Hepatocyte (in vitro differentiated cells): ENCODE data around the gene NDUFS6. TPM values are rescaled to one million over a fixed set of nuclear protein-coding genes. Genes with fewer than 3 reads are reported as not detected.

Experiments
- DNase-seq: peaks from one replicate; pipeline ENCODE4 v3.0.0-alpha.2; 2016; ENCODE audit warnings: low spot score
- H2AFZ ChIP-seq: fragments of 200-600 bp; sonication (generic); 2 replicates; pipeline ENCODE4 v1.6.0; 2016; ENCODE audit warnings: antibody characterized with exemption, mild to moderate bottlenecking
- H3K27ac ChIP-seq: fragments of 200-600 bp; sonication (generic); 2 replicates; pipeline ENCODE4 v1.5.1; 2016; ENCODE audit warnings: mild to moderate bottlenecking
- H3K27me3 ChIP-seq: fragments of 200-600 bp; sonication (generic); 2 replicates; pipeline ENCODE4 v1.6.1; 2016
- H3K36me3 ChIP-seq: fragments of 200-600 bp; sonication (generic); replicated peaks from 2 replicates; pipeline ENCODE4 v1.5.1; 2016; ENCODE audit warnings: low read depth; ENCODE audit not compliant: insufficient read depth
- H3K4me1 ChIP-seq: fragments of 200-600 bp; sonication (generic); 2 replicates; pipeline ENCODE4 v1.5.1; 2016; ENCODE audit warnings: mild to moderate bottlenecking, moderate library complexity; ENCODE audit not compliant: insufficient read depth
- H3K4me2 ChIP-seq: fragments of 200-600 bp; sonication (generic); 2 replicates; pipeline ENCODE4 v1.6.0; 2016
- H3K4me3 ChIP-seq: fragments of 200-600 bp; sonication (generic); 2 replicates; pipeline ENCODE4 v1.5.1; 2016; ENCODE audit warnings: mild to moderate bottlenecking
- H3K79me2 ChIP-seq: fragments of 200-600 bp; sonication (generic); 2 replicates; pipeline ENCODE4 v1.6.0; 2017; ENCODE audit warnings: mild to moderate bottlenecking
- H3K9me2 ChIP-seq: fragments of 200-600 bp; sonication (generic); replicated peaks from 2 replicates; pipeline ENCODE4 v1.6.0; 2017; ENCODE audit warnings: mild to moderate bottlenecking; ENCODE audit not compliant: insufficient read depth
- H3K9me3 ChIP-seq: fragments of 200-600 bp; sonication (generic); 2 replicates; pipeline ENCODE4 v1.5.1; 2016; ENCODE audit warnings: low read depth, mild to moderate bottlenecking
- H4K20me1 ChIP-seq: fragments of 200-600 bp; sonication (generic); 2 replicates; pipeline ENCODE4 v1.6.0; 2016; ENCODE audit warnings: mild to moderate bottlenecking; ENCODE audit not compliant: insufficient read depth, poor library complexity, severe bottlenecking
- CTCF ChIP-seq: fragments of 200-600 bp; sonication (generic); IDR thresholded peaks from 2 replicates; pipeline ENCODE4 v1.5.1; 2016; ENCODE audit warnings: antibody characterized with exemption, mild to moderate bottlenecking; ENCODE audit not compliant: poor library complexity
- EZH2 ChIP-seq: fragments of 200-600 bp; sonication (generic); IDR thresholded peaks from 2 replicates; pipeline ENCODE4 v1.6.1; 2016; ENCODE audit warnings: antibody characterized with exemption, mild to moderate bottlenecking, borderline replicate concordance
- EZH2phosphoT487 ChIP-seq: fragments of 200-600 bp; sonication (generic); IDR thresholded peaks from one replicate; pipeline ENCODE4 v1.6.1; 2018; ENCODE audit warnings: antibody characterized with exemption, mild to moderate bottlenecking, low read depth, moderate library complexity; ENCODE audit not compliant: unreplicated experiment, severe bottlenecking
- WGBS: methylation state at CpG from one replicate; pipeline ENCODE4 v1.1.6; 2016; ENCODE audit warnings: low lambda C conversion rate; ENCODE audit errors: missing lambda C conversion rate; 5-methylcytosine and 5-hydroxymethylcytosine counted together
- polyA plus RNA-seq: library from polyadenylated mRNA; unstranded; fragments of >200 nt; fragmentation: Nextera tagmentation; extraction: Ambion mirVana; gene quantifications from 2 replicates; pipeline ENCODE4 v1.2.1, GENCODE V29; 2016
- total RNA-seq: library from RNA; depleted of rRNA; stranded (reverse); fragments of >200 nt; gene quantifications from 2 replicates; pipeline ENCODE4 v1.2.3, GENCODE V29; 2014

NDUFS6 gene
- total and polyA plus RNA-seq, 2 experiments from 2014 or later, result 29.3 to 108 TPM

GRCh38 chr5:1805326-1805725 lies 4.1 kb downstream of the NDUFS6 start:
- 96% methylated on average over 4 of the region's 4 CpGs for WGBS
- peaks cover 45% of the 10 kb centered on the region for H3K79me2 ChIP-seq

GRCh38 chr5:1805736-1806135 lies 4.5 kb downstream of the NDUFS6 start:
- DNase-seq, result no peak
- TF ChIP-seq CTCF (no peak), EZH2phosphoT487 (no peak), EZH2 (no peak)
- Histone ChIP-seq H3K4me1 (peaks cover 7% of the 10 kb centered on the region), H3K9me2 (no peaks in the 10 kb centered on the region), H3K36me3 (no peaks in the 10 kb centered on the region), H3K4me2 (no peak overlapping the region), H2AFZ (no peak overlapping the region), H3K79me2 (peaks cover 44% of the 10 kb centered on the region), H3K9me3 (no peaks in the 10 kb centered on the region), H4K20me1 (peaks cover 2% of the 10 kb centered on the region), H3K4me3 (no peak overlapping the region), H3K27ac (no peak overlapping the region), H3K27me3 (no peaks in the 10 kb centered on the region)
- 98% methylated on average over 10 of the region's 10 CpGs for WGBS

More at GRCh38 chr5:1805326-1805725, 4.1 kb downstream of the NDUFS6 start:
- H3K9me2 ChIP-seq, result no peaks in the 10 kb centered on the region
- H3K4me2 ChIP-seq, result no peak overlapping the region
- no peak overlapping the region for H3K27ac ChIP-seq
- H4K20me1 ChIP-seq, result peaks cover 2% of the 10 kb centered on the region
- H3K4me1 ChIP-seq, result peaks cover 7% of the 10 kb centered on the region
- no peak overlapping the region for H2AFZ ChIP-seq
- H3K9me3 ChIP-seq, result no peaks in the 10 kb centered on the region
- no peaks in the 10 kb centered on the region for H3K27me3 ChIP-seq
- no peak for TF ChIP-seq EZH2
- no peak for TF ChIP-seq EZH2phosphoT487
- no peak for TF ChIP-seq CTCF
- no peaks in the 10 kb centered on the region for H3K36me3 ChIP-seq
- H3K4me3 ChIP-seq, result no peak overlapping the region
- DNase-seq, result no peak

- TF ChIP-seq EZH2 (no peak), EZH2phosphoT487 (no peak), CTCF (no peak)
These were observed 5.0 kb downstream of the NDUFS6 start for GRCh38 chr5:1806199-1806598.

GRCh38 chr5:1806974-1807373 lies 5.8 kb downstream of the NDUFS6 start:
- H4K20me1 ChIP-seq, result peaks cover 6% of the 10 kb centered on the region
- H3K4me1 ChIP-seq, result peaks cover 7% of the 10 kb centered on the region
- H2AFZ ChIP-seq, result no peak overlapping the region
- H3K4me3 ChIP-seq, result no peak overlapping the region
- no peaks in the 10 kb centered on the region for H3K36me3 ChIP-seq
- no peaks in the 10 kb centered on the region for H3K27me3 ChIP-seq
- TF ChIP-seq CTCF, result no peak
- TF ChIP-seq EZH2, result no peak
- no peak for TF ChIP-seq EZH2phosphoT487
- no peaks in the 10 kb centered on the region for H3K9me3 ChIP-seq
- no peak overlapping the region for H3K4me2 ChIP-seq
- no peak overlapping the region for H3K27ac ChIP-seq
- no peak for DNase-seq
- WGBS, result 88% methylated on average over 16 of the region's 16 CpGs
- H3K79me2 ChIP-seq, result peaks cover 44% of the 10 kb centered on the region
- no peaks in the 10 kb centered on the region for H3K9me2 ChIP-seq

More at GRCh38 chr5:1806199-1806598, 5.0 kb downstream of the NDUFS6 start:
- no peak overlapping the region for H2AFZ ChIP-seq
- H3K4me3 ChIP-seq, result no peak overlapping the region
- H3K27me3 ChIP-seq, result no peaks in the 10 kb centered on the region
- WGBS, result 95% methylated on average over 15 of the region's 15 CpGs
- H3K4me2 ChIP-seq, result no peak overlapping the region
- no peaks in the 10 kb centered on the region for H3K36me3 ChIP-seq
- no peaks in the 10 kb centered on the region for H3K9me2 ChIP-seq
- H3K9me3 ChIP-seq, result no peaks in the 10 kb centered on the region
- DNase-seq, result no peak
- H3K79me2 ChIP-seq, result peaks cover 45% of the 10 kb centered on the region
- peaks cover 7% of the 10 kb centered on the region for H3K4me1 ChIP-seq
- H3K27ac ChIP-seq, result no peak overlapping the region
- peaks cover 2% of the 10 kb centered on the region for H4K20me1 ChIP-seq
